HG03432 (cell line): Measurements from ENCODE around the gene MSANTD3.
"Not testable (repeated sequence)": the region's sequence is repeated elsewhere in the genome, so short reads cannot be mapped to it uniquely, and the experiment has no call there.

ENCODE experiments used
- ATAC-seq: cut with Tn5 transposase; IDR thresholded peaks from one replicate; pipeline ENCODE4 v1.9.1; 2021; ENCODE audit warnings: mild to moderate bottlenecking, moderate library complexity; ENCODE audit not compliant: unreplicated experiment

The MSANTD3 gene, protein sequence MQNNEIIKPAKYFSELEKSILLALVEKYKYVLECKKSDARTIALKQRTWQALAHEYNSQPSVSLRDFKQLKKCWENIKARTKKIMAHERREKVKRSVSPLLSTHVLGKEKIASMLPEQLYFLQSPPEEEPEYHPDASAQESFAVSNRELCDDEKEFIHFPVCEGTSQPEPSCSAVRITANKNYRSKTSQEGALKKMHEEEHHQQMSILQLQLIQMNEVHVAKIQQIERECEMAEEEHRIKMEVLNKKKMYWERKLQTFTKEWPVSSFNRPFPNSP

DNA sequence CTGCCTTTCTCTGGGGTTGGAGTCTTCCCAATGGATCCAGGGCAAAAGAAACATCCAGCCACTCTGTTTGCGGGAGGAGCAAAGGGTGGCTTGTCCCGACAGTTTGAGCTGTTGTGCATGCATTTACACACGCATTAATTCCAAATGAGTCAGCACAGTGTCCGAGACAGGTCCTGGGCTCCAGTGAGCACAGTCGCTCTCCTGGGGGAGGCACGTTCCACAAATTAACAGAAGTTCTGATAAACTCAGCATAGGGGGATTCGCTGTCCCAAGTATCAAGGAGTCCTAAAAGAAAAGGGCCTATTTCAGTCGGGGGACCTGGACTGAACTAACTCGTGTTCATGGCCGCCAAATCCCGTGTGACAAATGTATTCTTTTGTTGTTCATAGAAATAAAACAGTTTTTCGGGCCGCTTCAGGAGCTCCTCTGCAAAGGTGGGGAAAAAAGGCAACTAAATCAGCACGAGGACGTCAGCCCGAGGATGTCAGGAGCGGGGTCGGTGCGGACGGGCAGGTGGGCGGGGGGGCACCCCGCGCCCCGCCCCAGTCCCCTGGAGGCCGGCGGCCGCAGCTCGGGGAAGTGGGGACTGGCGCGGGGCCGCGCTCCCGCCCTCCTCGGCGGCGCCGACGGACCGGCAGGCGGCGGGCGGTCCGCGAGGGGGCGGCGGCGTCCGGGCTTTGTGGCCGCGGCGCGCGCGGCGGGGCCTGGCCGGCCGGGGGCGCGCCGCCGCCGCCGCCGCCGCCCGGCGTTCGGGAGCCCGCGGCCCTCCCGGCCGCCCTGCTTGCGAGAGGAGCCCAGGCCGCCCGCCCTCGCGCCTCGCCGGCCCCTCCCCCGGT is at the start of gene MSANTD3:
Gene MSANTD3 (plus strand): TSS at position 614 of the 836 bp plus-strand sequence. CDS start 14,796 bp downstream, outside the sequence.
- peak; percentile 85 for ATAC-seq

DNA sequence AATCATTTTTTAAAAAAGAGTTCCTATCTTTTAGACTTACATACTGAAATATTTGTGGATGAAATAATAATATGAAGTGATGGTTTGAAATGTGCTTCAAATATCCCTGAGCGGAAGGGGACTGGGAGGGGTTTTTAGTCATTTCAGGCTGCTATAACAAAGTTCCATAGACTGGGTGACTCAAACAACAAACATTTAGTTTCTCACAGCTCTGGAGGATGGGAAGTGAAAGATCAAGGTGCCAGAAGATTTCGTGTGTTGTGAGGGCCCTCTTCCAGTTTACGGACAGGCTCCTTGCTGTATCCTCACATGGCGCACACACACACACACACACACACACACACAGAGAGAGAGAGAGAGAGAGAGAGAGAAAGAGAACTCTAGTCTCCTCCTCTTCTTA is 47.1 kb upstream of the MSANTD3 start:
- no peak for ATAC-seq

DNA sequence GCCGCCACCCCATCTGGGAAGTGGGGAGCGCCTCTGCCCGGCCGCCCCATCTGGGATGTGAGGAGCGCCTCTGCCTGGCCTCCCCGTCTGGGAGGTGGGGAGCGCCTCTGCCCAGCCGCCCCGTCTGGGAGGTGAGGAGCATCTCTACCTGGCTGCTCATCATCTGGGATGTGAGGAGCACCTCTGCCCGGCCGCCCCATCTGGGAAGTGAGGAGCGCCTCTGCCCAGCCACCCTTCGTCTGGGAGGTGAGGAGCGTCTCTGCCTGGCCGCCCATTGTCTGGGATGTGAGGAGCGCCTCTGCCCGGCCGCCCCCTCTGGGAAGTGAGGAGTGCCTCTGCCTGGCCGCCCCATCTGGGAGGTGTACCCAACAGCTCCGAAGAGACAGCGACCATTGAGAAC is 34.0 kb upstream of the MSANTD3 start:
- ATAC-seq, result not testable (repeated sequence)

DNA sequence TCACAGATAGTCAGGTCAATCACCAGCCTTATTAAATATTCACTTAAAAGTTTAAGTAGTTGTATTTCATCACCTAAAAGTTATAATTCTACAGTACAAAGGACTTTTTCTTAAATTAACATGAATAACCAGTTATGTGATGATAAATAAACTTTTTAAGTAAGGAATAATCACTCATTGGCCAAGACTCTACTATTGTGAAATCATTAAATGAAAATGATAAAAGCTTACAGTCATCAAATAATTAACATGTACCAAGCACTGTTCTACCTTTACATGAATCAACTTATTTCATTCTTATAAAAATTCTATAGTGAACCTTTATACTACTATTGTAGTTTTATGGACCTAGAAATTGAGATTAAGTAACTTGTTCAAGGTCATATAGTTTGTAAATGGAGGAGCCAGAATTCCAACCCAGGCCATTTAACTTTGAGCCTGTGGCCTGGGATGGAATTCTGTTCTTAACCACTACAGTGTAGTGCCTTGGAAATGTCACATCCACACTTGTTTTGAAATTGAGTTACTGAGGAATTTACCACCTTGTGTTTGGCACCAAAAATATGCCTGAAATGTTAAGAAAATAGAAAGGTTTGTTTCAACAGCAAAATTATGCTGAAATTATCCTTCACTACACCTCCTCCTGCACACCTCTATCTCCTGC is 32.8 kb upstream of the MSANTD3 start:
- no peak for ATAC-seq

DNA sequence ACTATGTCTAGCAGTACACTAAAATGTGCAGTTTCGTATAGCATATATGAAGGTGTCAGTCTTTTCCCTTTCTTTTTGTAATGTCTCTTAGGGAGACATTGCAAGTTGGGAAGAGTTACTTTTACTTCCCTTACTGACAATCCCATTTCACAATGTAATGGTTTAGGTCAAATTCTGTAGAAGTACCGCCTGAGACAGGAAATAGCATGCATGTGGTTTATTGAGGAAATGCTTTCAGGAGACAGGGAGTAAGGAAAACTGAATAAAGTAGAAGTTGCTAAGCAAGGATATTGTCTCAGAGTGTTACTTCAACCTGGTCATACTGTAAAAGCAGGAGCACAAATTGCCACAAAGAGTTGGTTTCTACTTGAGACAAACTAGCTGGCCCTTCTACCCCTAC is 32.1 kb upstream of the MSANTD3 start:
- ATAC-seq, result no peak

DNA sequence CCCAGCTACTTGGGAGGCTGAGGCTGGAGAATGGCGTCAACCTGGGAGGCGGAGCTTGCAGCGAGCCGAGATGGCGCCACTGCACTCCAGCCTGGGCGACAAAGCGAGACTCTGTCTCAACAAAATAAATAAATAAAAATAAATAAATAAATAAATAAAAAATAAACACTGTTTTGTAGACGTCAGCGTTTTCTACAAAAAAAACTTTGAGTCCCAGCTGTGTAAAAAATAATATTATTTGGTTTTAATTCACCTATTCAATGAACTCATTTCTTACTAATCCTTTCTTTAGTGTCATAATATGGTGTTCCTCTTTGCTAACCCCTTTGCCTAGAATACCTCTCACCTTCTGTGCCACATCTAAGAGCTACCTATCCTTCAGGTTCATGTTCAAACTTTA is 30.2 kb upstream of the MSANTD3 start:
- ATAC-seq, result no peak

DNA sequence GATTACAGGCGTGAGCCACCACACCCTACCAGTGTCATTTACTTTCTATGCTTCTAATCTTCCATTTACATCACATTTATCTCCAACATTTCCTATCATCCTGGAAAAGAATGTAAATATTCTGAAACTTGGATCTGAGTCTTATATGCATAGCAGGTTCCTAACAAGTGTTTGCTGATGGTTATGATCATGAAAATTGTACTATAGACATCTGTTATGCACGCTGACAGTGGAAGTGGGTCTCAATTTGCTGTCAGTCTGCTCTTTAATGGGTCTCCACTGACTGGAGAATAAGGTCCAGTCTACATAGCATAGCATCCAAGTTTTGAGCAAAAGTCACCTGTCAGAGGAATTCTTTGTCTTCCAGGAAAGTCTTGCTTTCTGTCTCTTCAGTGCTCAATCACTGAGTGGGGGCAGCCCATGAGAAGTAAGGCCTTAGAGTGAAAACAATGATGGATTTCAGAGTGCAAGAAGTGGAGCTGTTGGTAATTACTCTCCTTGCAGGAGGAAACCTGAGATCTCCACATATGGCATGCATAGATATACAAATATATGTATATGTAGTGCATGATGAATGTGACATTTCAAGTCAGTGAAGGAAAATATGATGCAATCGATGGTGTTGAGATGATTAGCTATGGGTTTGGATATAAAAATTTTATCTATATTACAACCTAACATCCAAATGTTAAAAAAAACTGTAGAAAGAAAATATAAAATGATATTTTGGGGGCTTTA is 29.2 kb upstream of the MSANTD3 start:
- ATAC-seq, result no peak

DNA sequence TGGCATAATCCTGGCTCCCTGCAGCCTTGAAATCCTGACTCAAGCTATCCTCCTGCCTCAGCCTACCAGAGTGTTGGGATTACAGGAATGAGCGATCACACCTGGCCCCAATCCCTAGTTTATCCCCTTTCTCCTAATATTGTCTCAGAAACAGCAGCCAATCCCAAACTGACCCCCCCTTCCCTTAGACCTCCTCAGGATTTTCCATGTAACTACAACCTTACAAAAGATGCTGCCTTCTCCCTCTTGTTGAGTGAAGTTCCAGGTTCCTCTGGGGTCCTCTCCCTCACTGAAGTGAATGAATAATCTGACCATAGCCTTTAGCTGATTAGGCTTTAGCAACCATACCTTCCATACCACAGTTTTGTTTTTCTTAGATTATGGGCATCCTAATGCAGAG is 25.9 kb upstream of the MSANTD3 start:
- ATAC-seq, result no peak

DNA sequence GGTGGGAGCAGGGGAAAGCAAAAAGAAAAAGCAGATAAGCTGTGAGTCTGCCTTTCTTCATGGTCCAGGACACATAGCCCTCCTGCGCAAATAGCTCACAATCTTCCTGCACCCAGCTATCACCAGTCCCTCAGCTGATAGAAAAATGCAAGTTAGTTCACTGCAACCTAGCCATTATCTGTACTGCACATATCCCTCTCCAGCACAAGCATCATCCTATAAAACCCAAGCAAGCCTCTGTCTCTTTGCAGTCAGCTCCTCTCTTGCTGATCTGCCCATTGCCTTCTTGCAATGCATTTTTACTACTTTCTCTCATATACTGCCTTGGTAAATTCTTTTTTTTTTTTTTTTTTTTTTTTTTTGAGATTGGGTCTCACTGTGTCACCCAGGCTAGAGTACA is 20.0 kb upstream of the MSANTD3 start:
- ATAC-seq, result no peak

DNA sequence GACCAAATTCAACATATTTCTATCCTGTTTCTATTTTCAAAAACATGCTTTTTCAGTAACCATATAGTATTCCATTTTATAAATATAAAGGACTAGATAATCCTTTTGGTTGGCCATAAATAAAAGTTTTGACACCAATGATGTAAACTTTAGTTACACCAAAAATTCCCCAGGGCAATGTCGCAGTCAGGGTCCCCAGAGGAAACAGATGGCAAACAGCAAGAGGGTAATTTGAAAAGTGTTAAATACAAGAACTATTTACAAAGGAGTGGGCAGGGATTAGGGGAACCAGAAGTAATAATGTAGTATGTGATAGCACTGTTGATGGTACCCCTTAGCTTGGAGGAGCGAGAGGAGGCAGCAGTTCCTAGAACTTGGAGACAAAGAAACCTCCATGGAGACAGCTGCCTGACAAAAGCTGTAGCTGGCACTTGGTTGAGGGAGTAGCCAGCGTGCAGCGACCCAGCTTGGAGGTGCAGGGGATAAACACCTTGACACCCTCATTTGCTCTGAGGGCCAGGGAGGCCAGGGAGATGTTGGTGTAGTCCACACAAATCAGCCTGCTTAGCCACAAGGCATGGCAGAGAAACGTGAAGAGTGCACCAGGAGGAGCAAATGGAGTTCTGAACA is 18.3 kb upstream of the MSANTD3 start:
- no peak for ATAC-seq

DNA sequence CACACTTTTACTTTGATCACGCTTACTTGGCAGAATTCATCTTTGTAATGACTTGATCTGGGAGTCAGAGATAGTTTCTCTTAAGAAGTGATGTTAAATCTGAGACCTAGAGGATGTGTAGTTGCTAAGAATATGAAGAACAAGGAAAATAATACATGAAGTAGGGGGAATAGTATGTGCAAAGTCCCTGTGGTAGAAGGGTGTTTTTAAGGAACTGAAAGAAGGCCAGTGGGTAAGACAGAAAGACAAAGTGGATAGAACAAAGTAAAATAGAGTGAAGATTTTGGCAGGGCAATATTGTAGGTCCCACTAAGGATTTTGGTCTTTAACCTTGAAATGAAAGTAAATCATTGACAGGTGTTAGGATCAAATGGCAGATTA is 17.8 kb upstream of the MSANTD3 start:
- no peak for ATAC-seq

DNA sequence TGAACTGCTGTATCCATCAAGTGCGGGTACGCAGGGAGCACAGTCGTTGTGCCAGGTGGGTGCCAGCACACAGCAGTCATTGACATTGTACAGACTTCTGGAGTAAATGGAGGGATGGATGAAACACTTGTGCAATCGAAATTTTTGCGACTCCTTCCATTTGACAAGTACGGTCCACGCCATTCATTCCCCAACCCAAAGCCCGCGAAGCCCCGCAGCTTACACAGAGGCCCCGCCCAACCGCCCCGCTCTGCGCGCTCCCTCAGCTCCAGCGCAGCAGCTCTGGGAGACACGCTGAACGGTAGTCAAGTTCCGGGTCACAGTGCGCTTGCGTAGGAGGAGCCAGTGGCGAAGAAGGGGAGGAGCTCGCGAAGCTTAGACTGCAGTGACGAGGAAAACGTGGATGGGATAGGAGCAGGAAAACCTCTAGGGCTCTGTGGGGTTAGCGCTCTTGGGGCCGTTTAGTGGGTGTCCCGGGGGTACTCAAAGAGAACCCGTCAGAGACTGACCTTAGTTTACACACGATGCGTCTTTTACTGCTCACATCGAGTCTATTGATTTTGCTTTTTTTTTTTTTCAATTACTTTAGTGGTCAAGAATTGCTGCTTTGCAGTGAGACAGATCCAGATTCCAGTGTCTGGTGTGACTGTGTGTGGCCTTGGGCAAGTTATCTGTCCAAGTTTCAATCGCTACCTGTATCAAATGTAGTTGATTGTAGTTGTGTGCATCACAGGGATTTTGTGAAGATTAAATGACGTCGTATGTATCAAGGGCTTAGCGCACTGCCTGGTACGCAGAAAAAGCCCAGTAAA is 15.3 kb upstream of the MSANTD3 start:
- peak; percentile 100 for ATAC-seq

DNA sequence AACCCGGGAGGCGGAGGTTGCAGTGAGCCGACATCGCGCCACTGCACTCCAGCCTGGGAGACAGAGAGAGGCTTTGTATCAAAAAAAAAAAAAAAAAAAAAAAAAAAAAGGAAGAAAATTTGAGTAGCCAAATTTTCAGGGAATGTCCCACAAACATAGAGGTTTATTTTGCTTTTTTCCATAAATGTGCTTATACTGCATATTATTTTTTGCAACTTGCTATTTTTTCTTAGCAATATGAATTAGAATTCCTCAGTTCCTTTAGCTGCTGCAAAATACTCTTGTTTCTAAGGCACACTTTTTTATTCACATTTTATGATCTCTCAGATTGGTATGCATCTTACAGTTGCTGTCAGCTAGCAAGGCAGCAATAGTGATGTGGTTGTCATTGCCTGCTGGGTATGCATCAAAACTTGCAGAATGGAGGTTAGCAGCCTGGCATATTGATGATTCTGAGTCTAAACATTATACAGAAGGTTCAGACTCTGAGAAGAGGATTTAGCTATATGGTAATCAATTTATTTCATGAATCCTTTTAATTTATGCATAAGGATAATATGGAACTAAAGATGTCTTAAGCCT is 13.0 kb upstream of the MSANTD3 start:
- no peak for ATAC-seq

DNA sequence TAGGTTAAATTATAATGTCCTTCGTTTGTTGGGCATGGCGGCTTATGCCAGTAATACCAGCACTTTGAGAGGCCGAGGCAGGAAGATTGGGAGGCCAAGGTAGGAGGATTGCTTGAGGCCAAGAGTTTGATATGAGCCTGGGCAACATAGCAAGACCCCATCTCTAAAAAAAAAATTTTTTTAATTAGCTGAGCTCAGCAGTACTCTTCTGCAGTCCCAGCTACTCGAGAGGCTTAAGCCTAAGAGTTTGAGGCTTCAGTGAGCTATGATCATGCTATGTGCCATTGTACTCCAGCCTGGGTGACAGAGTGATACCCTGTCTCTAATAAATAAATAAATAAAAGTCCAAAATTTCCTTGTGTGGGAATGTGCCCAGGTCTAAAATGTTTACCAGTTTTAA is 9.1 kb upstream of the MSANTD3 start:
- no peak for ATAC-seq

DNA sequence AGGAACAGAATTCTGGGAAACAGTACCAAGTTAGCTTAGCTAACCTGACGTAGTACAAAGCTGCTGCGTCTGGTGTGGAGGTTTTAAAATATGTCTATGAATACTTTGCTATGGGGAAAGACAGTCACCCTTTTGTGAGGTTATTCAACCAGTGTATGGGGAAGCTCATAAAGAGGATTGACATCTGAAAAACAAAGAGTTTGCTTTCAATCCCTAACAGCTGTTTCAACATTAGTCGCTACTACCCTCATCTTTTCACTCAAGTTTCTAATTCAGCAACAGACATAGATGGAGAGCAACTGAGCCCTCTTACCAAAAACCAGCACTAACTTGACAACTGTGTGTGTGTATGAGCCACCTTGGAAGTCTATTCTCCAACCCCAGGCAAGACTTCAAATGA is 7.8 kb upstream of the MSANTD3 start:
- no peak for ATAC-seq

DNA sequence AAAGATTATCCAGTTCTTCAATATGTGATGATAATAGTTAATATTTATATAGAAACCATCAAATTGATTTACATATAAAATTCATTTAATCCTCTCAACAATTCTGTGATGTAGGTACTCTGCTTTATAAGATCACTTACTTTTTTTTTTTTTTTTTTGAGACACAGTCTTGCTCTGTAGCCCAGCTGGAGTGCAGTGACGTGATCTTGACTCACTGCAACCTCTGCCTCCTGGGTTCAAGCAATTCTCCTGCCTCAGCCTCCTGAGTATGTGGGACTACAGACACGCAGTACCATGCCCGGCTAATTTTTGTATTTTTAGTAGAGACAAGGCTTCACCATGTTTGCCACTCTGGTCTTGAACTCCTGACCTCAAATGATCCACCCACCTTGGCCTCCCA is 5.8 kb upstream of the MSANTD3 start:
- not testable (repeated sequence) for ATAC-seq

DNA sequence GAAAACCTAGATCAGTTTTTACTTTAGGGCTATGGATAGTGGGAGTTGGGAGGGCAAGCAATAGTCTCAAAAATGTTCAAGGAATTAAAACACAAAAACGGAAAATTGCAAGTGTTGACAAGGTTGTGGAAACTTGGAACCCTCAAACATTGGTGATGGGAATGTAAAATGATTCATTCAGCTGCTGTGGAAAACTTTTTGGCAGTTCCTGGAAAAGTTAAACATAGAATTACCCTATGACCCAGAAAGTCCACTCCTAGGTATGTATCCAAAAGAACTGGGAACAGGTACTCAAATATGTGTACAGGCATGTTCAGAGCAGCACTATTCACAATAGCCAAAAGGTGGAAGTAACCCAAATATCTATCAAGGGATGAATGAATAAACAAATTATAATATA is 1.2 kb upstream of the MSANTD3 start:
- no peak for ATAC-seq

DNA sequence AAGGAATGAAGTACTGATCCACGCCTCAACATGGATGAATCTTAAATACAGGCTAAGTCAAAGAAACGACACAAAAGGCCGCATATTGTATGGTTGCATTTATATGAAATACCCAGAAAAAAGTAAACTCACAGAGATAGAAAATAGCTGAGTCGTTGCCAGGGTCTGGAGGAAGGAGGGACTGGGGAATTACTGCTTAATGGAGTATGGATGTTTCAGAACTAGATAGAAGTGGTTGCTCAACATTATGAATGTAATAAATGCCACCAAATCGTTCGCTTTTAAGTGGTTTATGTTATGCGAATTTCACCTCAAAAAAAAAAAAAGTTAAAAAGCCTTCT is 784 bp upstream of the MSANTD3 start:
- ATAC-seq, result no peak

DNA sequence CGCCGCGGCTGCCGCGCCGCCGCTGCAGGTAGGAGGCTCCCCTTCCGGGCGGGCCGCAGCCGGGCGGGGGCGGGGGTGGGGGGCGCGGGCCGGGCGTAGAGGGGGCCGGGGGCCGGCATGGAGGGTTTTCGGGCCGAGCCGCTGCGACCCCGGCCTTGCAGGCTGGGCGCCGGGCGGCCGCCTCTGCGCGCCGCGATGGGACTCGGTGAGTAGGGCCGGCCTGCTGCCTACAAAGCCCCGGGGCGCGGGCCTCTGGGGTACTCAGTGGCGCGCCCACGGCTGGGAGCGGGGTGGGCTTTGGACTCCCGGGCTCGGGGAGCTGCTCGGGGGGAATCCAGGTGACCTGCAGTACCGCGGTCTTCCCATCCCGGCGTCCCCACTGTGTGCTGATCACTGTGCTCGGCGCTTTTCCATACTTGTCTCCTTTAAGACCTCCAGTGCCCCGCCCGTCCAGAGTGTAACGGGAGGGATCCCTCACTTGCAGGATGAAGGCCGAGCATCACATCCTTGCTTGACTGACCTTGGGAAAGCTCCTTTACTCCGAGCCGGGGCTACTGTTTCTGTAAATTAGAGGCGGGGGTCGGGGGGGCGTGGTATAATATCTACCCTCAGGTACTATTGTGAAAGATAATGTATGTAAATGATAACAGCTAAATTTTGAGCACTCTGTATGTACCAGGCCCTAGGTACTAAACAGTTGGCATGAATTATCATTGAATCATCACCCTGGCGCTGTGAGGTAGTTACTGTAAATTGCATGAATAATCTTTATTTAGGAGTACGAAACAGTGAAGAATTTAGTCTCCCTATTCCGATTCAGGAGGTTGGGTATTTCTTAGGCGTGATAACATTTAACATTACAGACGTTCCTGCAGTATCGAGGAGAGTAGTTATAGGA is 672 bp downstream of the MSANTD3 start:
- peak; percentile 67 for ATAC-seq
